Keratinocyte (primary cell): ENCODE measurements around the gene TMEM120B. TPM values are rescaled to one million over a fixed set of nuclear protein-coding genes. Genes with fewer than 3 reads are reported as not detected.

Experiments
- DNase-seq: peaks from one replicate; pipeline ENCODE4 v3.0.0-alpha.2; 2011; ENCODE audit warnings: low read depth, missing footprints, low spot score
- FAIRE-seq: peaks from 2 replicates; lab custom pipeline; 2011; peaks lifted over from hg19 to GRCh38; lab: Jason Lieb, UNC
- H2AFZ ChIP-seq: 2 replicates; pipeline ENCODE4 v1.6.0; 2012; ENCODE audit warnings: low read length, control low read depth, inconsistent platforms; ENCODE audit not compliant: control insufficient read depth
- H3K27ac ChIP-seq: 2 replicates; pipeline ENCODE4 v1.5.1; 2011; ENCODE audit warnings: low read length; ENCODE audit not compliant: control insufficient read depth, insufficient read depth
- H3K27me3 ChIP-seq: 3 replicates; pipeline ENCODE4 v1.6.0; 2011; ENCODE audit warnings: low read length; ENCODE audit not compliant: control insufficient read depth, insufficient read depth; ENCODE audit errors: extremely low read depth
- H3K36me3 ChIP-seq, 2 experiments: 2 replicates in 1 of 2; 3 replicates in 1 of 2; pipeline ENCODE4 v1.5.1; 2011; ENCODE audit warnings: low read length in 2 of 2, mild to moderate bottlenecking in 1 of 2; ENCODE audit not compliant: control insufficient read depth in 2 of 2, insufficient read depth in 2 of 2; ENCODE audit errors: extremely low read depth in 1 of 2
- H3K4me1 ChIP-seq: 3 replicates; pipeline ENCODE4 v1.5.1; 2011; ENCODE audit warnings: low read length; ENCODE audit not compliant: control insufficient read depth, insufficient read depth; ENCODE audit errors: extremely low read depth
- H3K4me2 ChIP-seq: 3 replicates; pipeline ENCODE4 v1.6.0; 2011; ENCODE audit warnings: low read depth, low read length; ENCODE audit not compliant: control insufficient read depth, insufficient read depth; ENCODE audit errors: extremely low read depth
- H3K4me3 ChIP-seq, 3 experiments: fragments of 200-600 bp in 1 of 3; sonication (generic) in 1 of 3; 2 replicates in 2 of 3; 3 replicates in 1 of 3; pipeline ENCODE4 v1.5.1; 2011 to 2016; ENCODE audit warnings: low read length in 3 of 3, mild to moderate bottlenecking in 3 of 3, control low read depth in 2 of 3, inconsistent platforms in 1 of 3, low read depth in 1 of 3, mixed read lengths in 1 of 3, mixed run types in 1 of 3, moderate library complexity in 1 of 3; ENCODE audit not compliant: control insufficient read depth in 2 of 3, insufficient read depth in 2 of 3; ENCODE audit errors: extremely low read depth in 1 of 3
- H3K79me2 ChIP-seq: 2 replicates; pipeline ENCODE4 v1.6.0; 2012; ENCODE audit warnings: low read length; ENCODE audit not compliant: control insufficient read depth, insufficient read depth
- H3K9ac ChIP-seq: 3 replicates; pipeline ENCODE4 v1.6.0; 2011; ENCODE audit warnings: low read length; ENCODE audit not compliant: control insufficient read depth, insufficient read depth; ENCODE audit errors: extremely low read depth
- H3K9me1 ChIP-seq: 3 replicates; pipeline ENCODE4 v1.6.0; 2011; ENCODE audit warnings: low read length; ENCODE audit not compliant: control insufficient read depth, insufficient read depth; ENCODE audit errors: extremely low read depth
- H3K9me3 ChIP-seq: 2 replicates; pipeline ENCODE4 v1.5.1; 2012; ENCODE audit warnings: low read depth, low read length; ENCODE audit not compliant: control insufficient read depth
- H4K20me1 ChIP-seq: 3 replicates; pipeline ENCODE4 v1.6.0; 2011; ENCODE audit warnings: low read length; ENCODE audit not compliant: control insufficient read depth, insufficient read depth; ENCODE audit errors: extremely low read depth
- CTCF ChIP-seq, 3 experiments: IDR thresholded peaks in 1 of 3; conservative IDR thresholded peaks in 1 of 3; optimal IDR thresholded peaks in 1 of 3; 2 replicates in 2 of 3; 3 replicates in 1 of 3; pipeline versions ENCODE3 to v1.5.1; 2011; ENCODE audit warnings: low read length in 3 of 3, mild to moderate bottlenecking in 3 of 3, moderate library complexity in 2 of 3, control low read depth in 1 of 3, inconsistent platforms in 1 of 3; ENCODE audit not compliant: insufficient read depth in 2 of 3; ENCODE audit errors: extremely low read depth in 1 of 3
- EZH2 ChIP-seq: IDR thresholded peaks from one replicate; pipeline ENCODE4 v1.6.1; 2012; ENCODE audit warnings: inconsistent platforms, mild to moderate bottlenecking, low read length, moderate library complexity
- dilution Hi-C: fragments of 300-500 bp; cut with MboI; formaldehyde crosslinking; loops from one replicate; pipeline ENCODE4 v1.7.0; 2020; ENCODE audit warnings: low sequenced_read_pairs; ENCODE audit not compliant: extremely low pct_ligation_motif_present
- polyA plus RNA-seq, 5 experiments: library from polyadenylated mRNA; depleted of rRNA in 3 of 5; stranded (reverse) in 3 of 5; stranded (forward) in 1 of 5; unstranded in 1 of 5; fragments of >200 nt; gene quantifications; 1 replicate in 1 of 5; 2 replicates in 3 of 5; 3 replicates in 1 of 5; pipeline versions ENCODE4 v1.2.1 to v1.2.3, GENCODE V29; 2011 to 2012; ENCODE audit warnings: missing spikeins in 2 of 5, low read depth in 1 of 5, low replicate concordance in 1 of 5

Gene TMEM120B
- polyA plus RNA-seq, 1 donor (not counting 4 experiments of a cell fraction or from before 2014, with no cell fraction given): 6.9 TPM

GRCh38 chr12:121823101-121823726 lies 110.7 kb downstream of the TMEM120B start:
- Histone ChIP-seq H3K4me2 (no peak overlapping the region), H3K79me2 (peaks cover 3% of the 10 kb centered on the region), H3K4me1 (no peaks in the 10 kb centered on the region), H3K4me3 (no peak overlapping the region), H3K36me3 (peaks cover 30 to 44% of the 10 kb centered on the region in 2 experiments), H3K27me3 (no peaks in the 10 kb centered on the region), H3K27ac (no peak overlapping the region), H2AFZ (no peak overlapping the region), H3K9ac (no peak overlapping the region), H4K20me1 (no peaks in the 10 kb centered on the region), H3K9me3 (no peaks in the 10 kb centered on the region), H3K9me1 (no peaks in the 10 kb centered on the region)
- dilution Hi-C loops: no loop called here
- TF ChIP-seq EZH2 (no peak), CTCF (optimal IDR thresholded peaks at IDR 0.05 in 1 of 3, IDR thresholded peaks at IDR 0.05 in 1 of 3, conservative IDR thresholded peaks at IDR 0.05 in 1 of 3; ENCODE audit: extremely low read depth in 1 of 3, insufficient read depth in 2 of 3, low read length in 3 of 3) (peak in 1 of 3 experiments; percentile 21)
- FAIRE-seq: no peak
- no peak for DNase-seq

GRCh38 chr12:121823727-121824115 lies 111.2 kb downstream of the TMEM120B start:
- Histone ChIP-seq H3K79me2 (peaks cover 3% of the 10 kb centered on the region), H4K20me1 (peaks cover 2% of the 10 kb centered on the region), H3K4me1 (no peaks in the 10 kb centered on the region), H3K36me3 (peaks cover 33 to 45% of the 10 kb centered on the region in 2 experiments), H2AFZ (no peak overlapping the region), H3K4me2 (no peak overlapping the region), H3K27me3 (no peaks in the 10 kb centered on the region), H3K9me3 (no peaks in the 10 kb centered on the region), H3K9ac (no peak overlapping the region), H3K9me1 (no peaks in the 10 kb centered on the region), H3K27ac (no peak overlapping the region), H3K4me3 (no peak overlapping the region)
- FAIRE-seq (no peak), DNase-seq (no peak)
- dilution Hi-C loops: no loop called here
- TF ChIP-seq EZH2 (no peak), CTCF (optimal IDR thresholded peaks at IDR 0.05 in 1 of 3, IDR thresholded peaks at IDR 0.05 in 1 of 3, conservative IDR thresholded peaks at IDR 0.05 in 1 of 3; ENCODE audit: extremely low read depth in 1 of 3, insufficient read depth in 2 of 3, low read length in 3 of 3) (no peak)
